ENCODE results near the gene ANO8. TPM values are rescaled to one million over a fixed set of nuclear protein-coding genes. Genes with fewer than 3 reads are reported as not detected.

The ANO8 gene
- total RNA-seq, 2 donors from 2014 or later: 7.0 to 16.5 TPM

DNA sequence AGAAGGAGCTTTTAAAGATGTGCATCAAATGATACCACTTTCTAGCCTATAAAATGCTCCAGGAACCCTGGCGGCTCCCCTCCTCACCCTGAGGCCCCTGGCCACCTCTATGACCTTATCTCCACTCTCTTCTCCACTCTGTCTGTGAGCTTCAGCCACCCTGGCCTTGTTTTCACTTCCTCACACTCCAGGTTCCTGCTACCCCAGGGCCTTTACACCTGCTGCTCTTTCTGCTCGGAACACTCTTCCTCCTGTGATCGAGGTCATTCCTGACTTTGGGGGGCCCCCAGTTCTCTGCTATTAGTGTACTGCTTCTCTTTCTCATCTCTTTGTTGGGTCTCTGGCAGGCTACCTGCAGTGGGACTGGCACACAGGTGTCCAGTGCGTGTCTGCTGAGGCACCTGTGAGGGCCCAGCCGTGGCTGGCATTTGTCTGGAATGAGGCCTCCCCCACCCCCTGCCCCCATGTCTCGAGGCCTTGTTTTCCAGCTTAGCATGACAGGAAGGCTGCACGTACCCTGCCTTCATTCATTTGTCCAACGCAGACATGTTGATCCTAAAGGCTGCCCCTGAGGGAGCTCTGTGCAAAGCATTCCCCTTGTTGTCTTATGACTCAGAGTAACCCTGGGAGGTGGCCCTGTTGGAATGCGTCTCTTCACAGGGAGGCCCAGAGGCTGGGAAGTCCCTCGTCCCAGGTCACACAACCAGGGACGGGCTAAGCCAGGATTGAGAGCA, 23.0 kb downstream of the ANO8 start:
- Histone ChIP-seq H3K9me3 (no peaks in the 10 kb centered on the region), H3K27me3 (no peaks in the 10 kb centered on the region), H3K4me1 (peaks cover 41% of the 10 kb centered on the region), H3K27ac (peak overlapping the region in 2 of 4 donors; percentile 61 to 70), H3K4me3 (no peak overlapping the region), H3K36me3 (replicated peaks in 1 of 2; ENCODE audit: insufficient read depth in 1 of 2, low read depth in 2 of 2) (peaks cover 0 to 4% of the 10 kb centered on the region in 2 donors)
- WGBS, 2 donors: 63 to 70% methylated on average over 10 to 11 of the region's 11 CpGs
- intact Hi-C loops (cut with DNase I): no loop called here
- DNase-seq: peak in 2 of 4 donors; percentile 16 to 45
- peak; percentile 18 for ATAC-seq
- TF ChIP-seq, protein P1, sequence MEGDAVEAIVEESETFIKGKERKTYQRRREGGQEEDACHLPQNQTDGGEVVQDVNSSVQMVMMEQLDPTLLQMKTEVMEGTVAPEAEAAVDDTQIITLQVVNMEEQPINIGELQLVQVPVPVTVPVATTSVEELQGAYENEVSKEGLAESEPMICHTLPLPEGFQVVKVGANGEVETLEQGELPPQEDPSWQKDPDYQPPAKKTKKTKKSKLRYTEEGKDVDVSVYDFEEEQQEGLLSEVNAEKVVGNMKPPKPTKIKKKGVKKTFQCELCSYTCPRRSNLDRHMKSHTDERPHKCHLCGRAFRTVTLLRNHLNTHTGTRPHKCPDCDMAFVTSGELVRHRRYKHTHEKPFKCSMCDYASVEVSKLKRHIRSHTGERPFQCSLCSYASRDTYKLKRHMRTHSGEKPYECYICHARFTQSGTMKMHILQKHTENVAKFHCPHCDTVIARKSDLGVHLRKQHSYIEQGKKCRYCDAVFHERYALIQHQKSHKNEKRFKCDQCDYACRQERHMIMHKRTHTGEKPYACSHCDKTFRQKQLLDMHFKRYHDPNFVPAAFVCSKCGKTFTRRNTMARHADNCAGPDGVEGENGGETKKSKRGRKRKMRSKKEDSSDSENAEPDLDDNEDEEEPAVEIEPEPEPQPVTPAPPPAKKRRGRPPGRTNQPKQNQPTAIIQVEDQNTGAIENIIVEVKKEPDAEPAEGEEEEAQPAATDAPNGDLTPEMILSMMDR (IDR thresholded peaks at IDR 0.05): no peak
- TF ChIP-seq POLR2A (IDR thresholded peaks at IDR 0.05): no peak

DNA sequence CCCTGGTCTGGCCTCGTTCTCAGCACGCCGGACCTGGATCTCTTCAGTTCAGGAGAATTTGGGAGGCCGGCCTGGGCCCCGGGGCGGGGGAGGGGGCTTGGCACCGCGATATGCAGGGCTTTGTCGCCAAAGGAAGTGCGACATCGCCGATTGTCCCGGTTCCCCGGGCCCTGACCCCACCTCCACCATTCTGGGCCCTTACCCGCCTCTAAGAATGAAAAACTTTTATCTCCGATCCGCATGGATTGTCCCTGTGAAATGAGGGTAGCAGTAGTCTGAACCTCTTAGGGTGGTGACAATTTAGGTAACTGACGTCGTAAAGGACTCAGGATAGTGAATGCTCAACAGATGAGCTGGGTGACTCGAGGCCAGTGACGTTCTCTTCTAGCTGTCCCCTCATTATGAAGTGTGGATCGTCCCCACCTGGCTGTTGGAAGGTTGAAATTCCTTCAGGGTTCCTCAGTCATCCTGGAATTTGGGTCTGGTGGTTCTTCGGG, 24.6 kb downstream of the ANO8 start:
- H3K27ac ChIP-seq: peak overlapping the region in 3 of 4 donors; percentile 39 to 76 (median 68)

GRCh38 chr19:17309198-17309964, 25.3 kb downstream of the ANO8 start, which contains the start of gene DDA1:
Gene DDA1, plus strand, starts transcription at chr19:17309563. Its CDS starts 92 bp downstream, at chr19:17309655.
- Histone ChIP-seq H3K27me3 (no peaks in the 10 kb centered on the region), H3K27ac (peak within 1 kb of the TSS in 3 of 4 donors; percentile 39 to 76 (median 68)), H3K4me1 (peaks cover 58% of the 10 kb centered on the region), H3K4me3 (peak within 1 kb of the TSS; percentile 57 to 90), H3K36me3 (replicated peaks in 1 of 2; ENCODE audit: insufficient read depth in 1 of 2, low read depth in 2 of 2) (peaks cover 0 to 4% of the 10 kb centered on the region in 2 donors), H3K9me3 (no peaks in the 10 kb centered on the region)
- peak; percentile 83 for ATAC-seq
- peak; percentile 100 for DNase-seq
- WGBS, 2 donors: 0% methylated on average over 8 to 46 of the region's 46 CpGs
- TF ChIP-seq, protein P1 (IDR thresholded peaks at IDR 0.05): peak in 1 of 7 experiments; percentile 4
- peak; percentile 13 to 77 (median 73) for TF ChIP-seq POLR2A (IDR thresholded peaks at IDR 0.05)
- intact Hi-C loops (cut with DNase I): no loop called here

More for the DNA sequence above, 24.6 kb downstream of the ANO8 start:
- Histone ChIP-seq H3K36me3 (replicated peaks in 1 of 2; ENCODE audit: insufficient read depth in 1 of 2, low read depth in 2 of 2) (peaks cover 0 to 4% of the 10 kb centered on the region in 2 donors), H3K9me3 (no peaks in the 10 kb centered on the region), H3K4me3 (peak overlapping the region; percentile 57 to 90), H3K27me3 (no peaks in the 10 kb centered on the region), H3K4me1 (peaks cover 52% of the 10 kb centered on the region)
- WGBS, 2 donors: 6 to 7% methylated on average over 5 to 23 of the region's 23 CpGs
- TF ChIP-seq, protein P1 (IDR thresholded peaks at IDR 0.05): no peak
- no peak for TF ChIP-seq POLR2A (IDR thresholded peaks at IDR 0.05)
- ATAC-seq: no peak
- DNase-seq: no peak
- intact Hi-C loops (cut with DNase I): no loop called here

- WGBS, 2 donors: 83 to 86% methylated on average over 8 of the region's 8 CpGs
- ATAC-seq: no peak
- H3K27ac ChIP-seq: no peak overlapping the region
- TF ChIP-seq, protein P1 (IDR thresholded peaks at IDR 0.05): no peak
- no peak for TF ChIP-seq POLR2A (IDR thresholded peaks at IDR 0.05)
- intact Hi-C loops (cut with DNase I): no loop called here
- H3K36me3 ChIP-seq (replicated peaks in 1 of 2; ENCODE audit: insufficient read depth in 1 of 2, low read depth in 2 of 2): no peaks in the 10 kb centered on the region
- no peak for DNase-seq
- H3K4me1 ChIP-seq: peaks cover 69% of the 10 kb centered on the region
- no peaks in the 10 kb centered on the region for H3K27me3 ChIP-seq
- no peak overlapping the region for H3K4me3 ChIP-seq
- H3K9me3 ChIP-seq: no peaks in the 10 kb centered on the region
Measured at GRCh38 chr19:17307876-17308377, 26.7 kb downstream of the ANO8 start.

Data from body of pancreas (tissue), 4 donors.